C4-2B (cell line): ENCODE results near the gene SEL1L.
A peak's percentile ranks its signal among the peaks of the same experiment; 100 is the strongest.
"Not testable (repeated sequence)": the region's sequence is repeated elsewhere in the genome, so short reads cannot be mapped to it uniquely, and the experiment has no call there.

Source experiments
- H3K27ac ChIP-seq: fragments of 450-650 bp; 2 replicates; pipeline ENCODE4 v1.5.1; 2017
- CTCF ChIP-seq: fragments of 450-650 bp; conservative IDR thresholded peaks from 2 replicates; pipeline ENCODE4 v1.5.1; 2017; ENCODE audit warnings: mild to moderate bottlenecking
- ZFX ChIP-seq: fragments of 450-650 bp; IDR thresholded peaks from 2 replicates; pipeline ENCODE4 v1.6.1; 2017

SEL1L gene

DNA sequence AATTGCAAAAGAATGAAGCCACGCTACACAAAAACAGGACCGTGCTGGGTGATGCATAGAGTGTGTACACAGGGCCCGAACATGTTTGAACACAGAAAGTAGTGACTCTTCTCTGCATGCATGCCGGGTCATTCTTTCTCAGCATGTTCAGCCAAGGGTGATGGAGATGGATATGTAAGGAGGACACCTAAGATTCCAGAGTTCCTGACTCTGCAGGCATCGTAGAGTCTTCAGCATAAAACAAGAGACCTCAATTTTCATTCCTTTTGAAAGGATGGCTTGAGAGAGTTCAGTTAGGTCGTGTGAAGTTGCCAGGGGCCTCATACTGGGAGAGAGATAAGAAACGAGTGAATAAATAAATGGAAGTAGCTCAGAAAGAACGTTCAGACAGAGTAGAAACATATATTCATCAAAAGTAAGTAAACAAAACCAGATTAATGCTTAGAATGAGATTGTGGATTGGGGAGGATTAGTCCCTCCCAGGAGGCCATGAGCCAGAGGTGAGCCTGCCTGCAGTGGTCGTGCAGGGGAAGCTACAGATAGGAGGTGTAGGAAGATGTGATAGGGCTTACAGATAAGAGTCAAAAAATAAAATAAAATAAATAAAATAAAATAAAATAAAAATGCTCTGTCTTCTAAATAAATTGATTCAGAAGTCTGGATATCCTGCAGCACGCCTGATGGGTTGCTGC is 27.6 kb upstream of the SEL1L start:
- peak overlapping the region; percentile 77; the same call in 1 of the 2 replicates for H3K27ac ChIP-seq
- TF ChIP-seq ZFX (no peak), CTCF (no peak)

- no peak overlapping the region for H3K27ac ChIP-seq
- no peak for TF ChIP-seq CTCF
- TF ChIP-seq ZFX, result no peak
Observed at GRCh38 chr14:81559385-81559784, 25.7 kb upstream of the SEL1L start.

DNA sequence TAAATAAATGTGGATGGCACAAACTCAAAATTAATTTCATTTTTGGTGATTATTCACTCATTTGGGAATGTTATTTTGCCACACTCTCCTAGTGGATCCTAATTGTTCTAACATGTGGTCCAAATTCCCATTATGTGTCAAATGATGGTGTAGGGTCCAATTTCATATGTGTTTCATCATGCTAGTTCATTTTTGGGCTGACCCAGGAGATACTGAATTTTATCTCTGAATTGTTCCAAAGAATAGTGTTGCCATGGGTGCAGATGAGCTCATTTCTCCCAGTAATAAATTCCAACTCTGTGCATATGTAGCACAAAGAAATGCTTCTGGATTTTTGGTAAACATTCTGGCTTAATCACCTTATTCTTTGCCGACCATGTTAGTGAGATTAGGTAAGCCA is 23.5 kb upstream of the SEL1L start:
- H3K27ac ChIP-seq, result no peak overlapping the region
- TF ChIP-seq ZFX (no peak), CTCF (no peak)

GRCh38 chr14:81555684-81556083 is 22.0 kb upstream of the SEL1L start:
- TF ChIP-seq CTCF (no peak), ZFX (no peak)

GRCh38 chr14:81555051-81555450 is 21.4 kb upstream of the SEL1L start:
- TF ChIP-seq ZFX, result no peak
- TF ChIP-seq CTCF, result no peak
- no peak overlapping the region for H3K27ac ChIP-seq

More at GRCh38 chr14:81555684-81556083, 22.0 kb upstream of the SEL1L start:
- H3K27ac ChIP-seq, result no peak overlapping the region

- TF ChIP-seq ZFX, result no peak
- no peak for TF ChIP-seq CTCF
Observed at GRCh38 chr14:81551471-81551870, 17.8 kb upstream of the SEL1L start.

DNA sequence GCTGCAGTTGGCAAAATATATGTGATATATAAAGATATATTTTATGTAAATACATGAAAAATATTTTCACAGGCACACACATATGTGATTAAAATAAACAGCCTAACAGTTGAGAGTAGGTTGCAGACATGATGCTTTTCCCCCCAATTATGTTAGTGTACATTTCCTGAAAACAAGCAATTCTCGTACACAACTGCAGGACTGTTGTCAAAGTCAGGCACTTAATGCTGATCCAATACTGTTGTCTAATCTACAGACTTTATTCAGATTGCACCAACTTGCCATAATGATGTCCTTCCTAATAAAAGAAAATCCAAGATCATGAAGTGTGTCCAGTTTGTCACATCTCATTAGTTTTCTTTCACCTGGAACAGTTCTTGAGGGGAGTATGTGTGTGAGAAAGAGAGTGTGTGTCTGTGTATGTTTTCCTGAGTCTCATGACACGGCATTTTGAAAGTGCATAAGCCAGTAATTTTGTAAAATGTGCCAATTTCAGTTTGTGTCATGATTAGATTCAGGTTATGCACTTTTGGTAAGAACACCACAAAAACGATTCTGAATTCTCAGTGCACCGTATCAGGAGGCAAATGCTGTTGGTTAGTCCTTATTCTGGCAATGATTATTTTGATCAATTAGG is 16.5 kb upstream of the SEL1L start:
- H3K27ac ChIP-seq, result no peak overlapping the region
- TF ChIP-seq ZFX, result no peak
- TF ChIP-seq CTCF, result no peak

More at GRCh38 chr14:81551471-81551870, 17.8 kb upstream of the SEL1L start:
- no peak overlapping the region for H3K27ac ChIP-seq

DNA sequence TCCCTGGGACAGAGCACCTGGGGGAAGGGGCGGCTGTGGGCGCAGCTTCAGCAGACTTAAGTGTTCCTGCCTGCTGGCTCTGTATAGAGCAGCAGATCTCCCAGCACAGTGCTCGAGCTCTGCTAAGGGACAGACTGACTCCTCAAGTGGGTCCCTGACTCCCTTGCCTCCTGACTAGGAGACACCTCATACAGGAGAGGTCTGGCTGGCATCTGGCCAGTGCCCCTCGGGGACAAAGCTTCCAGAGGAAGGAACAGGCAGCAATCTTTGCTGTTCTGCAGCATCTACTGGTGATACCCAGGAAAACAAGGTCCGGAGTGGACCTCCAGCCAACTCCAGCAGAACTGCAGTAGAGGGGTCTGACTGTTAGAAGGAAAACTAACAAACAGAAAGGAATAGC is 7.6 kb upstream of the SEL1L start:
- not testable (repeated sequence) for H3K27ac ChIP-seq
